Endothelial cell of umbilical vein (primary cell): ENCODE data around the gene REEP2.
"Not testable (repeated sequence)": the region's sequence is repeated elsewhere in the genome, so short reads cannot be mapped to it uniquely, and the experiment has no call there.

Source experiments
- EZH2 ChIP-seq: IDR thresholded peaks from 2 replicates; pipeline ENCODE4 v1.6.1; 2012; ENCODE audit warnings: borderline replicate concordance, low read depth, mild to moderate bottlenecking, moderate library complexity, low read length, inconsistent platforms; ENCODE audit not compliant: severe bottlenecking
- FOS ChIP-seq: IDR thresholded peaks from 2 replicates; pipeline ENCODE4 v1.6.1; 2011; ENCODE audit warnings: mild to moderate bottlenecking, low read length, moderate library complexity, borderline replicate concordance; ENCODE audit not compliant: insufficient read depth
- GATA2 ChIP-seq: IDR thresholded peaks from 2 replicates; pipeline ENCODE4 v1.7.0; 2011; ENCODE audit warnings: low read depth, mild to moderate bottlenecking, moderate library complexity, mixed read lengths, low read length; ENCODE audit not compliant: insufficient read length, insufficient read depth
- JUN ChIP-seq: IDR thresholded peaks from 2 replicates; pipeline ENCODE4 v1.6.1; 2011; ENCODE audit warnings: borderline replicate concordance, low read depth; ENCODE audit not compliant: insufficient read length, insufficient read depth
- POLR2A ChIP-seq: IDR thresholded peaks from 2 replicates; pipeline ENCODE4 v1.6.1; 2012; ENCODE audit warnings: low read depth, mild to moderate bottlenecking, control low read depth, low read length
- POLR2AphosphoS5 ChIP-seq: IDR thresholded peaks from 2 replicates; pipeline ENCODE4 v1.6.1; 2012; ENCODE audit warnings: low read depth, mild to moderate bottlenecking, control low read depth, low read length, moderate library complexity; ENCODE audit not compliant: insufficient read depth
- TF ChIP-seq, protein P1 (sequence below), 2 donors: IDR thresholded peaks; 1 replicate in 1 of 2; 2 replicates in 1 of 2; pipeline ENCODE4 v1.5.1; 2011; ENCODE audit warnings: low read length in 2 of 2, mild to moderate bottlenecking in 2 of 2, moderate library complexity in 2 of 2, control low read depth in 1 of 2, inconsistent platforms in 1 of 2, low read depth in 1 of 2; ENCODE audit not compliant: insufficient read depth in 1 of 2; ENCODE audit errors: extremely low read depth in 1 of 2
- TF ChIP-seq, protein P2 (sequence below): IDR thresholded peaks from 2 replicates; pipeline ENCODE4 v1.6.1; 2011; ENCODE audit not compliant: insufficient read depth, insufficient read length

- TF ChIP-seq, protein P1, sequence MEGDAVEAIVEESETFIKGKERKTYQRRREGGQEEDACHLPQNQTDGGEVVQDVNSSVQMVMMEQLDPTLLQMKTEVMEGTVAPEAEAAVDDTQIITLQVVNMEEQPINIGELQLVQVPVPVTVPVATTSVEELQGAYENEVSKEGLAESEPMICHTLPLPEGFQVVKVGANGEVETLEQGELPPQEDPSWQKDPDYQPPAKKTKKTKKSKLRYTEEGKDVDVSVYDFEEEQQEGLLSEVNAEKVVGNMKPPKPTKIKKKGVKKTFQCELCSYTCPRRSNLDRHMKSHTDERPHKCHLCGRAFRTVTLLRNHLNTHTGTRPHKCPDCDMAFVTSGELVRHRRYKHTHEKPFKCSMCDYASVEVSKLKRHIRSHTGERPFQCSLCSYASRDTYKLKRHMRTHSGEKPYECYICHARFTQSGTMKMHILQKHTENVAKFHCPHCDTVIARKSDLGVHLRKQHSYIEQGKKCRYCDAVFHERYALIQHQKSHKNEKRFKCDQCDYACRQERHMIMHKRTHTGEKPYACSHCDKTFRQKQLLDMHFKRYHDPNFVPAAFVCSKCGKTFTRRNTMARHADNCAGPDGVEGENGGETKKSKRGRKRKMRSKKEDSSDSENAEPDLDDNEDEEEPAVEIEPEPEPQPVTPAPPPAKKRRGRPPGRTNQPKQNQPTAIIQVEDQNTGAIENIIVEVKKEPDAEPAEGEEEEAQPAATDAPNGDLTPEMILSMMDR (IDR thresholded peaks at IDR 0.05; ENCODE audit: extremely low read depth in 1 of 2, insufficient read depth in 1 of 2, low read depth in 1 of 2, low read length in 2 of 2), result not testable (repeated sequence)
- not testable (repeated sequence) for TF ChIP-seq POLR2A, FOS, POLR2AphosphoS5, EZH2, JUN, GATA2
- TF ChIP-seq, protein P2, sequence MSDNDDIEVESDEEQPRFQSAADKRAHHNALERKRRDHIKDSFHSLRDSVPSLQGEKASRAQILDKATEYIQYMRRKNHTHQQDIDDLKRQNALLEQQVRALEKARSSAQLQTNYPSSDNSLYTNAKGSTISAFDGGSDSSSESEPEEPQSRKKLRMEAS, result not testable (repeated sequence)
Observed at GRCh38 chr5:138473151-138473550, 34.3 kb downstream of the REEP2 start.
